A549 (cell line): ENCODE data around the gene ZIM2. TPM values are rescaled to one million over a fixed set of nuclear protein-coding genes. Genes with fewer than 3 reads are reported as not detected.
"Not testable (repeated sequence)": the region's sequence is repeated elsewhere in the genome, so short reads cannot be mapped to it uniquely, and the experiment has no call there.

Experiments used
- ATAC-seq, 2 experiments: fragments of 200-7000 bp in 1 of 2; fragments of >200 bp in 1 of 2; cut with Nextera tagmentation in 1 of 2; cut with Tn5 transposase in 1 of 2; 3 replicates each; pipeline versions ENCODE4 v1.8.0 to v1.9.1; 2018 to 2020; ENCODE audit warnings: mild to moderate bottlenecking in 1 of 2, moderate library complexity in 1 of 2
- CTCF ChIA-PET: fragments of 300-600 bp; sonication (Branson Sonifier 250); formaldehyde crosslinking; extraction: SDS; loops from one replicate; lab custom pipeline; 2021; ENCODE audit warnings: antibody characterized with exemption, inconsistent platforms; lab: Yijun Ruan, JAX
- POLR2A ChIA-PET: fragments of 350-600 bp; formaldehyde crosslinking; extraction: SDS; loops from one replicate; lab custom pipeline; 2021; ENCODE audit warnings: antibody characterized with exemption, inconsistent platforms; lab: Yijun Ruan, JAX
- DNase-seq, 2 experiments: peaks; one replicate each; pipeline versions ENCODE4 v3.0.0 to v3.0.0-alpha.2; 2011 to 2016; ENCODE audit warnings: low read depth in 1 of 2, low spot score in 1 of 2
- FAIRE-seq: peaks from 2 replicates; lab custom pipeline; 2011; peaks lifted over from hg19 to GRCh38; lab: Jason Lieb, UNC
- H3K27ac ChIP-seq, 2 experiments: fragments of >200 bp; sonication (Bioruptor Twin); formaldehyde crosslinking; 3 replicates each; pipeline ENCODE4 v1.5.1; 2016 to 2017
- H3K4me1 ChIP-seq: fragments of >200 bp; sonication (Bioruptor Twin); formaldehyde crosslinking; 3 replicates; pipeline ENCODE4 v1.6.1; 2016
- H3K4me2 ChIP-seq: fragments of >200 bp; sonication (Bioruptor Twin); formaldehyde crosslinking; 3 replicates; pipeline ENCODE4 v1.6.1; 2016
- H3K4me3 ChIP-seq: fragments of >200 bp; sonication (Bioruptor Twin); formaldehyde crosslinking; 3 replicates; pipeline ENCODE4 v1.5.1; 2016
- H3K9me3 ChIP-seq: fragments of >200 bp; sonication (Bioruptor Twin); formaldehyde crosslinking; 3 replicates; pipeline ENCODE4 v1.6.1; 2016
- BHLHE40 ChIP-seq: IDR thresholded peaks from 2 replicates; pipeline ENCODE4 v1.6.1; 2012; ENCODE audit warnings: low read depth, low read length, inconsistent platforms
- CBX8 ChIP-seq: fragments of 200-600 bp; sonication (generic); IDR thresholded peaks from 2 replicates; pipeline ENCODE4 v1.6.1; 2016
- CHD2 ChIP-seq: fragments of 150-350 bp; IDR thresholded peaks from 2 replicates; pipeline ENCODE4 v1.6.1; 2014; ENCODE audit warnings: low read length; ENCODE audit not compliant: partially characterized antibody
- EHF ChIP-seq: fragments of 250-450 bp; sonication (Bioruptor Pico); IDR thresholded peaks from 2 replicates; pipeline ENCODE4 v1.5.0; 2020; ENCODE audit warnings: mild to moderate bottlenecking
- EHMT2 ChIP-seq: fragments of 200-600 bp; sonication (generic); IDR thresholded peaks from 2 replicates; pipeline ENCODE4 v1.6.1; 2016; ENCODE audit warnings: antibody characterized with exemption, low read depth, mild to moderate bottlenecking, moderate library complexity
- ELK1 ChIP-seq: fragments of 150-350 bp; IDR thresholded peaks from 2 replicates; pipeline ENCODE4 v1.6.1; 2014; ENCODE audit warnings: low read depth, mild to moderate bottlenecking, low read length
- FOSB ChIP-seq: fragments of 250-450 bp; sonication (Bioruptor Pico); IDR thresholded peaks from 2 replicates; pipeline ENCODE4 v1.5.0; 2020; ENCODE audit warnings: mild to moderate bottlenecking, moderate library complexity
- GATA3 ChIP-seq: IDR thresholded peaks from 2 replicates; pipeline ENCODE4 v1.6.1; 2012; ENCODE audit warnings: borderline replicate concordance
- HEYL ChIP-seq: fragments of 250-450 bp; sonication (Bioruptor Pico); IDR thresholded peaks from 2 replicates; pipeline ENCODE4 v1.8.0; 2021; ENCODE audit warnings: mild to moderate bottlenecking, moderate library complexity
- HOXB13 ChIP-seq: fragments of 250-450 bp; sonication (Bioruptor Pico); IDR thresholded peaks from 2 replicates; pipeline ENCODE4 v1.5.0; 2020; ENCODE audit warnings: low read depth, mild to moderate bottlenecking, moderate library complexity
- HOXB5 ChIP-seq: fragments of 250-450 bp; sonication (Bioruptor Pico); IDR thresholded peaks from 2 replicates; pipeline ENCODE4 v1.5.0; 2020; ENCODE audit warnings: mild to moderate bottlenecking, moderate library complexity
- JUNB ChIP-seq: fragments of >200 bp; sonication (Bioruptor Twin); formaldehyde crosslinking; IDR thresholded peaks from 2 replicates; pipeline ENCODE4 v1.6.1; 2016
- KDM1A ChIP-seq: fragments of 200-600 bp; sonication (generic); IDR thresholded peaks from 2 replicates; pipeline ENCODE4 v1.6.1; 2016; ENCODE audit warnings: low read depth, mild to moderate bottlenecking
- KDM5A ChIP-seq: fragments of 200-600 bp; sonication (generic); IDR thresholded peaks from 2 replicates; pipeline ENCODE4 v1.6.1; 2016; ENCODE audit warnings: antibody characterized with exemption, mild to moderate bottlenecking
- MAX ChIP-seq: IDR thresholded peaks from 2 replicates; pipeline ENCODE4 v1.6.1; 2012
- MYC ChIP-seq: IDR thresholded peaks from 2 replicates; pipeline ENCODE4 v1.6.1; 2012; ENCODE audit warnings: mild to moderate bottlenecking, inconsistent platforms, low read length, improper control_type of control experiment, borderline replicate concordance
- NFE2L2 ChIP-seq: fragments of 150-350 bp; conservative IDR thresholded peaks from 2 replicates; pipeline ENCODE4 v1.6.1; 2014; ENCODE audit warnings: low read length
- NPAS2 ChIP-seq: fragments of 250-450 bp; sonication (Bioruptor Pico); IDR thresholded peaks from 2 replicates; pipeline ENCODE4 v1.8.0; 2022; ENCODE audit warnings: mild to moderate bottlenecking, moderate library complexity, borderline replicate concordance
- NR3C1 ChIP-seq: fragments of >200 bp; sonication (Bioruptor Twin); formaldehyde crosslinking; IDR thresholded peaks from 3 replicates; pipeline ENCODE4 v1.6.1; 2017
- PBX3 ChIP-seq: IDR thresholded peaks from 2 replicates; pipeline ENCODE4 v1.6.1; 2012
- PHF8 ChIP-seq: fragments of 200-600 bp; sonication (generic); IDR thresholded peaks from 2 replicates; pipeline ENCODE4 v1.6.1; 2016; ENCODE audit warnings: low read depth, mild to moderate bottlenecking, antibody characterized with exemption, moderate library complexity, borderline replicate concordance
- POLR2A ChIP-seq: IDR thresholded peaks from 2 replicates; pipeline ENCODE4 v1.6.1; 2012; ENCODE audit warnings: mild to moderate bottlenecking, low read length
- POLR2AphosphoS2 ChIP-seq: conservative IDR thresholded peaks from 2 replicates; pipeline ENCODE4 v1.6.1; 2012; ENCODE audit warnings: low read length, improper control_type of control experiment, inconsistent platforms
- RARB ChIP-seq: fragments of 250-450 bp; sonication (Bioruptor Pico); IDR thresholded peaks from 2 replicates; pipeline ENCODE4 v1.8.0; 2021; ENCODE audit warnings: mild to moderate bottlenecking, moderate library complexity
- REST ChIP-seq: fragments of 200-600 bp; sonication (generic); IDR thresholded peaks from 2 replicates; pipeline ENCODE4 v1.6.1; 2016; ENCODE audit warnings: antibody characterized with exemption, mild to moderate bottlenecking, moderate library complexity
- RFX5 ChIP-seq: fragments of 450-650 bp; IDR thresholded peaks from 2 replicates; pipeline ENCODE4 v1.7.1; 2014; ENCODE audit warnings: antibody characterized with exemption, mild to moderate bottlenecking, moderate library complexity
- RNF2 ChIP-seq: fragments of 200-600 bp; sonication (generic); IDR thresholded peaks from 2 replicates; pipeline ENCODE4 v1.6.1; 2016; ENCODE audit warnings: low read depth, mild to moderate bottlenecking, antibody characterized with exemption, moderate library complexity, borderline replicate concordance
- SMC3 ChIP-seq: fragments of >200 bp; sonication (Bioruptor Twin); formaldehyde crosslinking; IDR thresholded peaks from 3 replicates; pipeline ENCODE4 v1.6.1; 2018; ENCODE audit warnings: inconsistent platforms
- TFCP2L1 ChIP-seq: fragments of 250-450 bp; sonication (Bioruptor Pico); IDR thresholded peaks from 2 replicates; pipeline ENCODE4 v1.5.0; 2021; ENCODE audit warnings: mild to moderate bottlenecking
- WGBS: methylation state at CpG from one replicate; pipeline ENCODE4 v1.1.6; 2017; ENCODE audit errors: missing lambda C conversion rate; 5-methylcytosine and 5-hydroxymethylcytosine counted together
- polyA plus RNA-seq, 4 experiments: library from polyadenylated mRNA; depleted of rRNA in 3 of 4; stranded (reverse); fragments of >200 nt; fragmentation: RNase III in 1 of 4; extraction: RNeasy Plus Mini Kit Qiagen cat#74134 plus additional on column Dnase treatment in 1 of 4; gene quantifications; 2 replicates in 3 of 4; 3 replicates in 1 of 4; pipeline ENCODE4 v1.2.3, GENCODE V29; 2011 to 2017

The ZIM2 gene
- polyA plus RNA-seq, 2 of the 4 experiments (the other 2 are of a cell fraction), result not detected

- FAIRE-seq, result no peak
- no peak for DNase-seq
- no peak overlapping the region for H3K27ac ChIP-seq
- H3K9me3 ChIP-seq, result peaks cover 48% of the 10 kb centered on the region
- no peak for TF ChIP-seq MYC
- no peak for TF ChIP-seq NR3C1
- no peak for TF ChIP-seq CHD2
- no peak for TF ChIP-seq GATA3
- TF ChIP-seq CBX8, result no peak
- TF ChIP-seq TFCP2L1 (CRISPR knock-in tag), result no peak
- no peak for TF ChIP-seq HOXB5
- no peak for TF ChIP-seq JUNB
- TF ChIP-seq NPAS2 (CRISPR knock-in tag), result no peak
- no peak for TF ChIP-seq MAX
- TF ChIP-seq REST, result no peak
- no peak for TF ChIP-seq PBX3
- TF ChIP-seq RNF2, result no peak
- no peak for TF ChIP-seq BHLHE40
- TF ChIP-seq POLR2A, result no peak
- TF ChIP-seq NFE2L2, result no peak
- no peak for TF ChIP-seq HOXB13 (CRISPR knock-in tag)
- no peak for TF ChIP-seq FOSB (CRISPR knock-in tag)
- no peaks in the 10 kb centered on the region for H3K4me1 ChIP-seq
- ATAC-seq, result no peak
- no peak overlapping the region for H3K4me3 ChIP-seq
- CTCF ChIA-PET, result interaction anchor here (2.4 kb wide), 1 partner anchor 11 kb away, joined by 6 read pairs; no protein-coding TSS in a partner anchor
- WGBS, result 25% methylated on average over 4 of the region's 4 CpGs
- POLR2A ChIA-PET, result no interaction called here
- no peak overlapping the region for H3K4me2 ChIP-seq
Measured at GRCh38 chr19:56858026-56858425, 17.5 kb upstream of the ZIM2 start.

- DNase-seq (no peak), FAIRE-seq (no peak), ATAC-seq (no peak)
- Histone ChIP-seq H3K4me1 (no peaks in the 10 kb centered on the region), H3K9me3 (peaks cover 41% of the 10 kb centered on the region), H3K4me3 (no peak overlapping the region), H3K4me2 (no peak overlapping the region), H3K27ac (no peak overlapping the region)
- TF ChIP-seq ELK1, result no peak
- no peak for TF ChIP-seq EHMT2
- no peak for TF ChIP-seq HEYL (CRISPR knock-in tag)
- TF ChIP-seq RFX5, result no peak
- TF ChIP-seq NR3C1, result no peak
- TF ChIP-seq RARB (CRISPR knock-in tag), result no peak
- no peak for TF ChIP-seq MYC
- TF ChIP-seq NFE2L2, result no peak
- no peak for TF ChIP-seq POLR2AphosphoS2
- TF ChIP-seq KDM1A, result no peak
- TF ChIP-seq KDM5A, result no peak
- TF ChIP-seq EHF (CRISPR knock-in tag), result no peak
- TF ChIP-seq SMC3, result no peak
- TF ChIP-seq PHF8, result no peak
- ChIA-PET POLR2A (no interaction called here), CTCF (interaction anchor here (2.4 kb wide), 1 partner anchor 12 kb away, joined by 6 read pairs; no protein-coding TSS in a partner anchor)
- under 1% methylated on average over 3 of the region's 3 CpGs for WGBS
Measured at GRCh38 chr19:56856822-56857221, 16.3 kb upstream of the ZIM2 start.

GRCh38 chr19:56852361-56852760 is 11.8 kb upstream of the ZIM2 start:
- DNase-seq, H3K4me1 ChIP-seq, H3K27ac ChIP-seq, H3K4me2 ChIP-seq, CTCF ChIA-PET, FAIRE-seq, H3K4me3 ChIP-seq, POLR2A ChIA-PET, ATAC-seq: not testable (repeated sequence)
- H3K9me3 ChIP-seq, result peaks cover 42% of the 10 kb centered on the region
- 31% methylated on average over 2 of the region's 2 CpGs for WGBS
